Esophagus muscularis mucosa (tissue), 4 donors: ENCODE data around the gene FOXR2.

Source experiments
- CTCF ChIP-seq, 3 experiments: fragments of 200-600 bp in 2 of 3; fragments of 450-650 bp in 1 of 3; sonication (generic) in 2 of 3; IDR thresholded peaks; one replicate each; pipeline ENCODE4 v1.5.1; 2017 to 2019; ENCODE audit warnings: antibody characterized with exemption in 3 of 3, mild to moderate bottlenecking in 2 of 3, moderate library complexity in 1 of 3
- EP300 ChIP-seq: sonication (generic); formaldehyde crosslinking; IDR thresholded peaks from one replicate; pipeline ENCODE4 v1.6.1; 2017; ENCODE audit warnings: antibody characterized with exemption
- POLR2A ChIP-seq: fragments of 450-650 bp; IDR thresholded peaks from one replicate; pipeline ENCODE4 v1.6.1; 2017; ENCODE audit warnings: antibody characterized with exemption, moderate library complexity, mild to moderate bottlenecking, low read depth
- POLR2AphosphoS5 ChIP-seq, 2 donors: sonication (generic); formaldehyde crosslinking; IDR thresholded peaks; one replicate each; pipeline ENCODE4 v1.6.1; 2017; ENCODE audit warnings: antibody characterized with exemption in 2 of 2

- TF ChIP-seq POLR2A (no peak), CTCF (IDR thresholded peaks at IDR 0.05) (no peak), POLR2AphosphoS5 (IDR thresholded peaks at IDR 0.05) (no peak), EP300 (no peak)
Measured at GRCh38 chrX:55598333-55598732, 24.9 kb upstream of the FOXR2 start.
